ENCODE results near the gene NT5C2. TPM values are rescaled to one million over a fixed set of nuclear protein-coding genes. Genes with fewer than 3 reads are reported as not detected.

NT5C2 gene
- total and polyA plus RNA-seq, 2 of the 8 experiments (the other 6 are each of a cell fraction or from before 2014, with no cell fraction given): 35.2 to 106 TPM

- H3K14ac ChIP-seq (ENCODE audit: insufficient read length): no peak overlapping the region
- no peak overlapping the region for H2AK5ac ChIP-seq (ENCODE audit: low read depth, low read length)
- WGBS, 2 experiments (ENCODE audit: extremely low coverage in 1 of 2, insufficient coverage in 1 of 2, insufficient read length in 1 of 2, insufficient replicate concordance in 2 of 2, low coverage in 1 of 2, low lambda C conversion rate in 2 of 2, missing lambda C conversion rate in 1 of 2): 83% methylated on average over 2 of the region's 2 CpGs; no CpG with 5 or more reads in 1 of the 2 experiments
- no peak overlapping the region for H3K4me3 ChIP-seq (ENCODE audit: extremely low read depth in 1 of 4, insufficient read depth in 2 of 4, low read depth in 3 of 4, low read length in 4 of 4)
- H3K23me2 ChIP-seq (ENCODE audit: low read depth, low read length): peaks cover 5% of the 10 kb centered on the region
- no peak overlapping the region; the same call in 1 of the 2 replicates for H2BK12ac ChIP-seq (ENCODE audit: low read depth, low read length)
- no peak overlapping the region for H3K27ac ChIP-seq (ENCODE audit: low read depth, low read length)
- DNase-seq (ENCODE audit: low read depth in 1 of 2, low spot score in 2 of 2) (no peak), FAIRE-seq (no peak)
- no peak overlapping the region for H3K23ac ChIP-seq (ENCODE audit: insufficient read length)
- 0 out of 2 replicates have a peak overlapping the region, but pooled peaks have one; percentile 73 for H2BK20ac ChIP-seq (ENCODE audit: low read length)
- no peak overlapping the region for H2BK120ac ChIP-seq (replicated peaks; ENCODE audit: low read depth, low read length)
- ChIA-PET CTCF (ENCODE audit: partially characterized antibody) (interaction anchor here (0.6 to 1.5 kb wide), 5 partner anchors 20 to 334 kb away, joined by 3 to 5 read pairs (median 4); partner anchors contain the start of gene TAF5), POLR2A (ENCODE audit: partially characterized antibody) (interaction anchor here (0.8 kb wide), 1 partner anchor 57 kb away, joined by 3 read pairs; no protein-coding TSS in a partner anchor)
- H3K18ac ChIP-seq (ENCODE audit: extremely low read depth, low read length): no peak overlapping the region
- H3K56ac ChIP-seq (replicated peaks; ENCODE audit: insufficient read length, low read depth, low read length): no peak overlapping the region
- peaks cover 4 to 15% (median 8%) of the 10 kb centered on the region in 4 experiments for H3K4me1 ChIP-seq (replicated peaks in 1 of 4; ENCODE audit: control insufficient read depth in 3 of 4, insufficient read depth in 4 of 4, low read length in 3 of 4)
- H3K27me3 ChIP-seq (replicated peaks in 1 of 4; ENCODE audit: control insufficient read depth in 3 of 4, extremely low read depth in 1 of 4, insufficient read depth in 3 of 4, low read length in 3 of 4): peaks cover 0 to 6% (median 1%) of the 10 kb centered on the region in 4 experiments; a peak in 4 of 7 replicates
- H4K91ac ChIP-seq (replicated peaks; ENCODE audit: insufficient read length, low read length): no peak overlapping the region
- H3K79me2 ChIP-seq (ENCODE audit: control insufficient read depth in 1 of 2, insufficient read depth in 2 of 2, low read length in 2 of 2): no peaks in the 10 kb centered on the region
- no peaks in the 10 kb centered on the region for H3K36me3 ChIP-seq (ENCODE audit: control insufficient read depth in 2 of 4, insufficient read depth in 4 of 4, low read length in 3 of 4)
- no peaks in the 10 kb centered on the region; the same call in 1 of the 2 replicates for H3K79me1 ChIP-seq (ENCODE audit: low read depth, low read length)
- no peak overlapping the region for H4K5ac ChIP-seq (ENCODE audit: insufficient read length, low read depth, low read length)
- no peak overlapping the region for H2BK15ac ChIP-seq (ENCODE audit: low read length)
- H4K20me1 ChIP-seq (replicated peaks in 1 of 2; ENCODE audit: control insufficient read depth in 1 of 2, insufficient read depth in 2 of 2, low read length in 2 of 2): no peaks in the 10 kb centered on the region
- H3K4ac ChIP-seq (replicated peaks; ENCODE audit: insufficient read length, low read depth, low read length): no peak overlapping the region
- no peak overlapping the region for H3K4me2 ChIP-seq (ENCODE audit: insufficient read depth in 1 of 2, low read depth in 2 of 2, low read length in 2 of 2)
- H3K9ac ChIP-seq (replicated peaks in 1 of 4; ENCODE audit: extremely low read depth in 1 of 4, low read depth in 3 of 4, low read length in 3 of 4): no peak overlapping the region
- no peaks in the 10 kb centered on the region for H3K9me3 ChIP-seq (ENCODE audit: insufficient read depth in 2 of 2, low read depth in 1 of 2, low read length in 1 of 2)
- H2AFZ ChIP-seq (ENCODE audit: low read length): 0 out of 2 replicates have a peak overlapping the region, but pooled peaks have one; percentile 14
- no peak overlapping the region for H2BK5ac ChIP-seq (ENCODE audit: low read depth, low read length)
- H4K8ac ChIP-seq (ENCODE audit: extremely low read depth, insufficient read depth, low read length): no peak overlapping the region
- no peak for TF ChIP-seq CREB1 (IDR thresholded peaks at IDR 0.05)
- no peak for TF ChIP-seq TBP (IDR thresholded peaks at IDR 0.05; ENCODE audit: low read depth, low read length)
- TF ChIP-seq KDM1A (IDR thresholded peaks at IDR 0.05; ENCODE audit: borderline replicate concordance, low read length): no peak
- TF ChIP-seq EZH2 (IDR thresholded peaks at IDR 0.05; ENCODE audit: low read depth, low read length, severe bottlenecking): no peak
- TF ChIP-seq, protein P1, sequence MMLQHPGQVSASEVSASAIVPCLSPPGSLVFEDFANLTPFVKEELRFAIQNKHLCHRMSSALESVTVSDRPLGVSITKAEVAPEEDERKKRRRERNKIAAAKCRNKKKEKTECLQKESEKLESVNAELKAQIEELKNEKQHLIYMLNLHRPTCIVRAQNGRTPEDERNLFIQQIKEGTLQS (IDR thresholded peaks at IDR 0.05; ENCODE audit: insufficient read depth, low read depth, low read length): no peak
- TF ChIP-seq MAFK (IDR thresholded peaks at IDR 0.05; ENCODE audit: low read depth, low read length): no peak
- TF ChIP-seq USF2 (IDR thresholded peaks at IDR 0.05; ENCODE audit: low read length): no peak
- no peak for TF ChIP-seq TCF12 (IDR thresholded peaks at IDR 0.05; ENCODE audit: low read depth, low read length)
- TF ChIP-seq SUZ12 (IDR thresholded peaks at IDR 0.05; ENCODE audit: low read length): no peak
- no peak for TF ChIP-seq GABPA (IDR thresholded peaks at IDR 0.05; ENCODE audit: borderline replicate concordance, insufficient read depth, low read length)
- no peak for TF ChIP-seq RXRA (IDR thresholded peaks at IDR 0.05; ENCODE audit: insufficient read depth, low read depth, low read length)
- no peak for TF ChIP-seq RNF2 (IDR thresholded peaks at IDR 0.05; ENCODE audit: borderline replicate concordance, low read depth, low read length, missing control alignments, poor library complexity, severe bottlenecking)
Observed at GRCh38 chr10:103197903-103198302, 4.8 kb upstream of the NT5C2 start.
